ENCODE results near the gene ACTL10. TPM values are rescaled to one million over a fixed set of nuclear protein-coding genes. Genes with fewer than 3 reads are reported as not detected.
"Not testable (repeated sequence)": the region's sequence is repeated elsewhere in the genome, so short reads cannot be mapped to it uniquely, and the experiment has no call there.

Gene ACTL10
- total and polyA plus RNA-seq, 2 donors (not counting 1 experiment from before 2014, with no cell fraction given), result 1.2 to 6.3 TPM

GRCh38 chr20:33697129-33697528 is 30.4 kb downstream of the ACTL10 start:
- intact Hi-C loops (cut with micrococcal nuclease), result no loop called here
- H3K4me2 ChIP-seq (replicated peaks; ENCODE audit: low read depth, low read length, poor library complexity, severe bottlenecking), result no peak overlapping the region
- no peak overlapping the region for H3K9ac ChIP-seq (ENCODE audit: low read length)
- no peaks in the 10 kb centered on the region for H3K27me3 Mint-ChIP-seq
- no peaks in the 10 kb centered on the region for H3K4me1 Mint-ChIP-seq
- DNase-seq (no peak), ATAC-seq (ENCODE audit: low read depth) (no peak)
- H2AFZ ChIP-seq (ENCODE audit: insufficient read depth, low read depth, low read length, poor library complexity, severe bottlenecking), result no peak overlapping the region
- H3K36me3 ChIP-seq (replicated peaks in 1 of 2; ENCODE audit: control extremely low read depth in 1 of 2, control insufficient read depth in 1 of 2, extremely low read depth in 1 of 2, insufficient read depth in 2 of 2, low read length in 1 of 2), result no peaks in the 10 kb centered on the region
- H3K4me3 Mint-ChIP-seq, result no peak overlapping the region
- ChIA-PET CTCF (no interaction called here), POLR2A (no interaction called here)
- H4K20me1 ChIP-seq (ENCODE audit: control insufficient read depth, insufficient read depth, low read length, poor library complexity, severe bottlenecking), result no peaks in the 10 kb centered on the region
- no peak overlapping the region for H3K4me3 ChIP-seq (ENCODE audit: control extremely low read depth in 1 of 5, extremely low read depth in 1 of 5, insufficient read depth in 1 of 5, low read depth in 2 of 5, low read length in 4 of 5)
- no peak for TF ChIP-seq CTCF (IDR thresholded peaks at IDR 0.05)
- TF ChIP-seq EZH2 (IDR thresholded peaks at IDR 0.05; ENCODE audit: borderline replicate concordance, insufficient read depth, low read depth, low read length, poor library complexity, severe bottlenecking), result no peak
- peaks cover 0 to 19% (median 0%) of the 10 kb centered on the region in 3 donors for H3K9me3 ChIP-seq (ENCODE audit: control extremely low read depth in 1 of 3, control insufficient read depth in 2 of 3, insufficient read depth in 1 of 3, low read length in 2 of 3)
- H3K27ac ChIP-seq (ENCODE audit: low read length in 2 of 2), result no peak overlapping the region
- H3K79me2 ChIP-seq (ENCODE audit: control insufficient read depth, insufficient read depth, low read length), result no peaks in the 10 kb centered on the region
- 89% methylated on average over 7 of the region's 8 CpGs for WGBS (ENCODE audit: insufficient coverage)
- H3K9me3 Mint-ChIP-seq (ENCODE audit: insufficient read depth), result no peaks in the 10 kb centered on the region
- H3K27ac Mint-ChIP-seq, result no peak overlapping the region
- H3K27me3 ChIP-seq (replicated peaks in 1 of 4; ENCODE audit: control extremely low read depth in 1 of 4, control insufficient read depth in 3 of 4, insufficient read depth in 4 of 4, low read length in 3 of 4), result no peaks in the 10 kb centered on the region
- H3K4me1 ChIP-seq (ENCODE audit: control insufficient read depth in 2 of 2, insufficient read depth in 2 of 2, low read length in 2 of 2), result no peaks in the 10 kb centered on the region

GRCh38 chr20:33698966-33699365 is 32.2 kb downstream of the ACTL10 start:
- POLR2A ChIA-PET, result not testable (repeated sequence)
- 100% methylated on average over 8 of the region's 27 CpGs for WGBS (ENCODE audit: insufficient coverage)

GRCh38 chr20:33700696-33701441 is 34.1 kb downstream of the ACTL10 start:
- CTCF ChIA-PET; POLR2A ChIA-PET; H3K9me3 Mint-ChIP-seq (ENCODE audit: insufficient read depth); H3K4me2 ChIP-seq (replicated peaks; ENCODE audit: low read depth, low read length, poor library complexity, severe bottlenecking); ATAC-seq (ENCODE audit: low read depth); H3K36me3 ChIP-seq (replicated peaks in 1 of 2; ENCODE audit: control extremely low read depth in 1 of 2, control insufficient read depth in 1 of 2, extremely low read depth in 1 of 2, insufficient read depth in 2 of 2, low read length in 1 of 2); H3K4me1 Mint-ChIP-seq; H2AFZ ChIP-seq (ENCODE audit: insufficient read depth, low read depth, low read length, poor library complexity, severe bottlenecking); H3K4me3 ChIP-seq (ENCODE audit: control extremely low read depth in 1 of 5, extremely low read depth in 1 of 5, insufficient read depth in 1 of 5, low read depth in 2 of 5, low read length in 4 of 5); H3K4me3 Mint-ChIP-seq; H3K27me3 ChIP-seq (replicated peaks in 1 of 4; ENCODE audit: control extremely low read depth in 1 of 4, control insufficient read depth in 3 of 4, insufficient read depth in 4 of 4, low read length in 3 of 4); H3K27ac ChIP-seq (ENCODE audit: low read length in 2 of 2); H3K9ac ChIP-seq (ENCODE audit: low read length); H3K27ac Mint-ChIP-seq; H4K20me1 ChIP-seq (ENCODE audit: control insufficient read depth, insufficient read depth, low read length, poor library complexity, severe bottlenecking); H3K4me1 ChIP-seq (ENCODE audit: control insufficient read depth in 2 of 2, insufficient read depth in 2 of 2, low read length in 2 of 2); H3K27me3 Mint-ChIP-seq; DNase-seq; H3K79me2 ChIP-seq (ENCODE audit: control insufficient read depth, insufficient read depth, low read length); intact Hi-C loops (cut with micrococcal nuclease): not testable (repeated sequence)
- 98% methylated on average over 42 of the region's 45 CpGs for WGBS (ENCODE audit: insufficient coverage)
- H3K9me3 ChIP-seq (ENCODE audit: control extremely low read depth in 1 of 3, control insufficient read depth in 2 of 3, insufficient read depth in 1 of 3, low read length in 2 of 3), result peaks cover 0 to 19% (median 0%) of the 10 kb centered on the region in 3 donors

More at GRCh38 chr20:33698966-33699365, 32.2 kb downstream of the ACTL10 start:
- H3K79me2 ChIP-seq (ENCODE audit: control insufficient read depth, insufficient read depth, low read length); H3K4me3 ChIP-seq (ENCODE audit: control extremely low read depth in 1 of 5, extremely low read depth in 1 of 5, insufficient read depth in 1 of 5, low read depth in 2 of 5, low read length in 4 of 5); H3K4me1 Mint-ChIP-seq; H3K9ac ChIP-seq (ENCODE audit: low read length); H2AFZ ChIP-seq (ENCODE audit: insufficient read depth, low read depth, low read length, poor library complexity, severe bottlenecking); H3K27me3 Mint-ChIP-seq; H3K27ac Mint-ChIP-seq; H3K36me3 ChIP-seq (replicated peaks in 1 of 2; ENCODE audit: control extremely low read depth in 1 of 2, control insufficient read depth in 1 of 2, extremely low read depth in 1 of 2, insufficient read depth in 2 of 2, low read length in 1 of 2); intact Hi-C loops (cut with micrococcal nuclease); H3K4me2 ChIP-seq (replicated peaks; ENCODE audit: low read depth, low read length, poor library complexity, severe bottlenecking); ATAC-seq (ENCODE audit: low read depth); H3K9me3 Mint-ChIP-seq (ENCODE audit: insufficient read depth); H4K20me1 ChIP-seq (ENCODE audit: control insufficient read depth, insufficient read depth, low read length, poor library complexity, severe bottlenecking); H3K27me3 ChIP-seq (replicated peaks in 1 of 4; ENCODE audit: control extremely low read depth in 1 of 4, control insufficient read depth in 3 of 4, insufficient read depth in 4 of 4, low read length in 3 of 4); H3K4me3 Mint-ChIP-seq; CTCF ChIA-PET; H3K27ac ChIP-seq (ENCODE audit: low read length in 2 of 2); H3K4me1 ChIP-seq (ENCODE audit: control insufficient read depth in 2 of 2, insufficient read depth in 2 of 2, low read length in 2 of 2); DNase-seq: not testable (repeated sequence)
- peaks cover 0 to 19% (median 0%) of the 10 kb centered on the region in 3 donors for H3K9me3 ChIP-seq (ENCODE audit: control extremely low read depth in 1 of 3, control insufficient read depth in 2 of 3, insufficient read depth in 1 of 3, low read length in 2 of 3)
